ENCODE data around the gene ARID3B. TPM values are rescaled to one million over a fixed set of nuclear protein-coding genes. Genes with fewer than 3 reads are reported as not detected.

Gene ARID3B
- total and polyA plus RNA-seq, 7 experiments from 2014 or later: 5.1 to 45.4 (median 36.6) TPM

Other genes with a start within 250 kb of the ARID3B start
- 1 to 10 TPM in 1 of 5 experiments, under 1 TPM in 1, not detected in 3; 0.58 to 1.0 TPM for gene CYP11A1, start 173.6 kb upstream of the ARID3B start, total RNA-seq
- gene CYP11A1, start 173.6 kb upstream of the ARID3B start, polyA plus RNA-seq: not detected
- 10 to 100 TPM in 2 of 5 experiments, 1 to 10 TPM in 3; 1.6 to 15.7 (median 5.0) TPM for gene SEMA7A, start 107.3 kb upstream of the ARID3B start, total RNA-seq
- gene SEMA7A, start 107.3 kb upstream of the ARID3B start, polyA plus RNA-seq: not detected
- 10 to 100 TPM; 20.2 to 50.7 (median 40.6) TPM for gene UBL7, start 80.1 kb upstream of the ARID3B start, total RNA-seq
- gene UBL7, start 80.1 kb upstream of the ARID3B start, polyA plus RNA-seq: 100 to 1,000 TPM; 108 to 127 TPM
- gene CLK3, start 74.6 kb downstream of the ARID3B start, total RNA-seq: 100 to 1,000 TPM; 131 to 273 (median 177) TPM
- 100 to 1,000 TPM in 1 of 2 donors, 10 to 100 TPM in 1; 57.8 to 104 TPM for gene CLK3, start 74.6 kb downstream of the ARID3B start, polyA plus RNA-seq
- 10 to 100 TPM; 29.0 to 45.3 (median 38.7) TPM for gene EDC3, start 154.8 kb downstream of the ARID3B start, total RNA-seq
- gene EDC3, start 154.8 kb downstream of the ARID3B start, polyA plus RNA-seq: 10 to 100 TPM; 25.3 to 34.2 TPM
- under 1 TPM in 1 of 5 experiments, not detected in 4; 0.63 TPM for gene CYP1A1, start 184.3 kb downstream of the ARID3B start, total RNA-seq
- gene CYP1A1, start 184.3 kb downstream of the ARID3B start, polyA plus RNA-seq: not detected
- not detected for gene CYP1A2, start 207.6 kb downstream of the ARID3B start, total RNA-seq
- not detected for gene CYP1A2, start 207.6 kb downstream of the ARID3B start, polyA plus RNA-seq
- 100 to 1,000 TPM; 163 to 421 (median 228) TPM for gene CSK, start 240.9 kb downstream of the ARID3B start, total RNA-seq
- gene CSK, start 240.9 kb downstream of the ARID3B start, polyA plus RNA-seq: 100 to 1,000 TPM in 1 of 2 donors, 10 to 100 TPM in 1; 67.7 to 144 TPM

Data from naive thymus-derived CD4-positive, alpha-beta T cell (primary cell).